Stimulated activated memory B cell treated with anti-CD40 and anti-IgM and Interleukin-4, amounts not matched to agents 10 μg/mL and 1 μg/mL and 100 μg/mL, for 72 hours (primary cell): Measurements from ENCODE around the gene EXT2.

Experiments
- ATAC-seq: fragments of 150-1000 bp; cut with Tn5 transposase; 2 replicates; pipeline ENCODE4 v1.10.0; 2021
- H3K27ac Mint-ChIP-seq: one replicate; pipeline ENCODE4 v1.8.0; 2022; ENCODE audit warnings: mild to moderate bottlenecking, mixed read lengths
- H3K27me3 Mint-ChIP-seq: one replicate; pipeline ENCODE4 v1.8.0; 2022; ENCODE audit warnings: mixed read lengths
- H3K36me3 Mint-ChIP-seq: one replicate; pipeline ENCODE4 v1.8.0; 2022; ENCODE audit warnings: mixed read lengths
- H3K4me1 Mint-ChIP-seq: one replicate; pipeline ENCODE4 v1.8.0; 2022; ENCODE audit warnings: mixed read lengths
- H3K4me3 Mint-ChIP-seq: one replicate; pipeline ENCODE4 v1.8.0; 2022; ENCODE audit warnings: mild to moderate bottlenecking, moderate library complexity, mixed read lengths
- H3K9me3 Mint-ChIP-seq: one replicate; pipeline ENCODE4 v1.8.0; 2022; ENCODE audit warnings: mixed read lengths

EXT2 gene

DNA sequence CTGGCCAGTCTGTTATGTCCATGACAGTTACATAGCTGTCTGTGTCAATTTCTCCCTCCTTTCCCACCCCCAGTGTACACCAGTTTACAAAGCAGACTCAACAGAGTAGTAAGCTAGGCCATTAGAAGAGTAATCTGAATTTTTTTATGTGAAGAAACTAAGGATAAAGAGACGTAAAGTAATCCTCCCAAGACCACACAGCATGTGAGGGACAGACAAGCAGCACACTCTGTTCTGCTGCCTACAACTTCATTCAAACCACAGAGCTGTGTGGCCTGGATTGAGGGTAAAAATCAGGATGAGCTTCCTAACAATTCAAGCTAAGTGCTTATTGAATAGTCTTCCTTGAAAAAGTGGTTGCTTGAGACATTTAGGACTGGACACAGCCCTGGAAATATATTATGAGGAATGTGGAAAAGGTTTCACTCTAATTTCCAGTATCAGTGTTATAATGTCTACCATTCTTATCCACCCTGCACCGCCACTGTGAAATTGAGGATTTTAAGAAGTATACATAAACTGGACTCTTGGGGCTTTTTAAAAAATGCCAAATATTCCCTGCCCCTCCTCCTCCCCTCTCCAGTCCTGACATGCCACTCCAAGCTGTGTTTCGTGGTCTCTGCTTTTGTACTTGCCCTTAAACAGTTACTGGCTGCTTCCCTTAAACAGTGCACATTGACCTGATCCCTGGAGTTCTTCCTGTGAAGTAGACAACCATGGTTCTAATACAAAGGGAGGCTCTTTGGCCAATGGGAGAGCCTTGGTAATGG is 40.9 kb downstream of the EXT2 start:
- Mint-ChIP-seq H3K36me3 (peaks cover 52% of the 10 kb centered on the region), H3K27ac (no peak overlapping the region)
- ATAC-seq, result no peak

DNA sequence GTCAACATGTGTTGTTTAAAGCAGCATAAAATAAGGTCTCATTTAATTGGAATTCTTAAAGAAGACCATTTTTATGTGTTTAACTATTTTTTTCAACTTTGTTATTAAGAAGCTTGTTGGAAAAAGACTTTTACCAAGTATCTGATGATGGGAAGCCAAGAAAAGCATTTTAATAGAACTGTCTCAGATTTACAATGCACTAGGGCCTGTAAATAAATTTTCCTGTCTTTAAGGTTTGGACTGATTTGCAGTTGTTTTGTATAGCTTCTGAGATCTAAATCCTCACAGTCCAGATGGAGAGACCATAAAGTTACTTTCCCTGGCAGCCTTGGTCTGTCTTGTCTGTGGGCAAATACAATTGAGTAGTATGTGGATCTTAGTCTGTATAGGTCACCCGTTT is 41.6 kb downstream of the EXT2 start:
- Mint-ChIP-seq H3K4me3 (no peak overlapping the region), H3K36me3 (peaks cover 52% of the 10 kb centered on the region), H3K4me1 (no peaks in the 10 kb centered on the region), H3K27me3 (no peaks in the 10 kb centered on the region), H3K27ac (no peak overlapping the region), H3K9me3 (no peaks in the 10 kb centered on the region)
- no peak for ATAC-seq

More for the DNA sequence above, 40.9 kb downstream of the EXT2 start:
- H3K4me3 Mint-ChIP-seq, result no peak overlapping the region
- no peaks in the 10 kb centered on the region for H3K9me3 Mint-ChIP-seq
- no peaks in the 10 kb centered on the region for H3K4me1 Mint-ChIP-seq
- H3K27me3 Mint-ChIP-seq, result no peaks in the 10 kb centered on the region

GRCh38 chr11:44138286-44138685 is 42.8 kb downstream of the EXT2 start:
- Mint-ChIP-seq H3K4me3 (no peak overlapping the region), H3K27ac (no peak overlapping the region), H3K9me3 (no peaks in the 10 kb centered on the region), H3K4me1 (no peaks in the 10 kb centered on the region), H3K36me3 (peaks cover 45% of the 10 kb centered on the region), H3K27me3 (no peaks in the 10 kb centered on the region)
- no peak for ATAC-seq

GRCh38 chr11:44138980-44139379 is 43.5 kb downstream of the EXT2 start:
- no peak for ATAC-seq
- H3K4me1 Mint-ChIP-seq, result no peaks in the 10 kb centered on the region
- H3K4me3 Mint-ChIP-seq, result no peak overlapping the region
- peaks cover 46% of the 10 kb centered on the region for H3K36me3 Mint-ChIP-seq
- no peaks in the 10 kb centered on the region for H3K9me3 Mint-ChIP-seq
- H3K27me3 Mint-ChIP-seq, result no peaks in the 10 kb centered on the region
- no peak overlapping the region for H3K27ac Mint-ChIP-seq

DNA sequence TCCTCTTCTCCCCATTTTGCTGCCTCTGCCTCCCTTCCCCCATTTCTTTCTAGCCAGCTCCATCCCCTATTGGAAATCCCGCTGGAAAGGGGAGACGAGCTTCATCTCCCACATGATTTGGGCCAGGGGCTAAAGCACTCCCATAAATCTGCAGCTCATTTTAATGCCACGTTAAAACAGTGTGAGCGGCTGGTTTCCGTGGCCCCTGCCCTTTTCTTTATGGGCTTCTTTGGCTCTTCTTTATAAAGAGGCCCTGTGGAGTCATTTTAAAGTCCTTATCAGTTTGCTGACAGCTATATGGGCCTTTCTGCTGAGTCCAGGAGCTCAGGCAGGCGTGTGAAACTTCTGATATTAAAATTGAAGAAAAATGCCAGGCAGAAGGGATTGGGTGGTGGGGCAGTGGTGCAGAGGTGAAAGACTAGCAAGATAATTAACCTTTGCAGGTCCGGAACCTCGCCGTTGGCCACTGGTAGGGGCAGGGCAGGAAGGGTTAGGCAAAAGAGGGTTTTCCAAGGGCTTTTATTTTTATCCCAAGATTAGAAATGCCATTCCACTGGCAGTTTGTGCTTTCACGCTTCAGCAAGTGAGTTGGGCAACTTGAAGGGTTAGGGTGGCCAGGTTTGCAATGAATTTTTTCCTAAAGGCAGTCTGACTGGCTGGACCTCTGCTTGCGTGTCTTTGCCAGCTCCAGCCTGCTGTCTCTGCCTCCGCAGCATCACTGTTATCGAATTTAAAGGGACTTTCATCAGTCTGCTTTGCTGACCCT is 44.3 kb downstream of the EXT2 start:
- Mint-ChIP-seq H3K9me3 (no peaks in the 10 kb centered on the region), H3K27me3 (no peaks in the 10 kb centered on the region), H3K27ac (no peak overlapping the region), H3K4me1 (no peaks in the 10 kb centered on the region), H3K36me3 (peaks cover 46% of the 10 kb centered on the region), H3K4me3 (no peak overlapping the region)
- ATAC-seq, result no peak

DNA sequence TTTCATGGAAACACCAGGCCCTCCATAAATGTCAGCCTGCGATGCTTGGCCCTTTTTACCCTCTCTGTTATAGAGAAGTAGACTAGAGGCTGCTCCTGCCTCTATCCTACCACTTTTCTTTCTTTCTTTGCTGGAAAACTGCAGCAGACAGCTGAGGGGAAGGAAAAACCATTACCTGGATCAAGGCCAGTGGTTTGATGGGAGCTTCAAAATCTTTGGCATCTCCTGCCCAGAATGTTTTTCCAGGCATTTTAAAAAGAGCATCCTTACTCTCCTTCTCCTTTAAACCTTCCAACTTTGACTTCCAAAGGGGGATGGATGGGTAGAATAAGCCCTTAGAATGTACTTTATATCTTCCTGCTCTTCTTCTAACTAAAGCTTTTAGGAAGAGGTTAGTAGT is 44.9 kb downstream of the EXT2 start:
- Mint-ChIP-seq H3K27me3 (no peaks in the 10 kb centered on the region), H3K4me1 (no peaks in the 10 kb centered on the region), H3K9me3 (no peaks in the 10 kb centered on the region), H3K36me3 (peaks cover 53% of the 10 kb centered on the region), H3K4me3 (no peak overlapping the region), H3K27ac (no peak overlapping the region)
- no peak for ATAC-seq

GRCh38 chr11:44140805-44141204 is 45.3 kb downstream of the EXT2 start:
- H3K9me3 Mint-ChIP-seq, result no peaks in the 10 kb centered on the region
- H3K36me3 Mint-ChIP-seq, result peaks cover 57% of the 10 kb centered on the region
- H3K27ac Mint-ChIP-seq, result no peak overlapping the region
- no peaks in the 10 kb centered on the region for H3K27me3 Mint-ChIP-seq
- ATAC-seq, result no peak
- H3K4me1 Mint-ChIP-seq, result no peaks in the 10 kb centered on the region
- no peak overlapping the region for H3K4me3 Mint-ChIP-seq

DNA sequence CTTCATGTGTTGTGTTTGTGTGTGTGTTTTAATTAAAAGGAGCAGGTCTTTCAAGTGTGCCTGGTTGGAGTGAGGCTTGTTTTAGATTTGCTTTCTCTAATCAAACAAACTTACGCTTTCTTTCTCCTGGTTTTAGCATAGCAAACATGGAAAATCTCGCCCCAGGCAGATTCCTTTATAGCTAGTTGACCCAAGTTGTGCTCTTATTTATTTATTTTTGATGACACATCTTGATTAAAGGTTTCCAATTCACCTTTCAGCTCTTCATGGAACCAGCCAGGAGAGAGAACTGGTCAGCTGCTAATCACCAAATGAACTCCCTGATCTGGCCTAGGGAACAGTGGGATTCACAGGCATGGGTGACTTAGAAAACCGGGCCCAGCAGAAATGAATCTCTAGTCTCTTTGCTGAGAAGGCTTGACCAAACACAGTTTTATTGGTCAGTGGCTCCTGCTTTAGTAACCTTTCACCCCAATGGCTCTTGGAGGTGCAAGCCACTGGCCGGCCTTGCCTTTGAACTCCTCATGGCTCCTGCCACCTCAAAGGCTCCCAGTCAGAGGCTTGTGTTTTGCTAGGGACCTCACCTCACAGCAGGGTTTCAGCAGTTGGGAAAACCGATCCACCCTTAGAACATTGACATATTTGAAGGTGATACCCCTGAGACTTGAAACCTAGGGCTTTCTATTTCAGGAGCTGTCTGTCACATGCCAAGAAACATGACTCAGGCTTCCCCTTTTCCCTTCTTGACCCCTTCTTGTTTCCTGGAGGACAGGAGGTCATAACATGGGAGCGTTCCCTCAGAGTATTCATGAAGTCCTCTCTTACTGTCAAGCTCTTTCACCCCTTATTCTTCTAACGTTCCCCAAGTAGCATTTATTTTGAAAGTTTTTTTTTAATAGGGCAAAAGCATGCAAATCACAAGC is 48.8 kb downstream of the EXT2 start:
- no peak overlapping the region for H3K27ac Mint-ChIP-seq
- H3K36me3 Mint-ChIP-seq, result peaks cover 58% of the 10 kb centered on the region
- H3K27me3 Mint-ChIP-seq, result no peaks in the 10 kb centered on the region
- H3K9me3 Mint-ChIP-seq, result no peaks in the 10 kb centered on the region
- ATAC-seq, result no peak
- H3K4me1 Mint-ChIP-seq, result no peaks in the 10 kb centered on the region
- H3K4me3 Mint-ChIP-seq, result no peak overlapping the region

DNA sequence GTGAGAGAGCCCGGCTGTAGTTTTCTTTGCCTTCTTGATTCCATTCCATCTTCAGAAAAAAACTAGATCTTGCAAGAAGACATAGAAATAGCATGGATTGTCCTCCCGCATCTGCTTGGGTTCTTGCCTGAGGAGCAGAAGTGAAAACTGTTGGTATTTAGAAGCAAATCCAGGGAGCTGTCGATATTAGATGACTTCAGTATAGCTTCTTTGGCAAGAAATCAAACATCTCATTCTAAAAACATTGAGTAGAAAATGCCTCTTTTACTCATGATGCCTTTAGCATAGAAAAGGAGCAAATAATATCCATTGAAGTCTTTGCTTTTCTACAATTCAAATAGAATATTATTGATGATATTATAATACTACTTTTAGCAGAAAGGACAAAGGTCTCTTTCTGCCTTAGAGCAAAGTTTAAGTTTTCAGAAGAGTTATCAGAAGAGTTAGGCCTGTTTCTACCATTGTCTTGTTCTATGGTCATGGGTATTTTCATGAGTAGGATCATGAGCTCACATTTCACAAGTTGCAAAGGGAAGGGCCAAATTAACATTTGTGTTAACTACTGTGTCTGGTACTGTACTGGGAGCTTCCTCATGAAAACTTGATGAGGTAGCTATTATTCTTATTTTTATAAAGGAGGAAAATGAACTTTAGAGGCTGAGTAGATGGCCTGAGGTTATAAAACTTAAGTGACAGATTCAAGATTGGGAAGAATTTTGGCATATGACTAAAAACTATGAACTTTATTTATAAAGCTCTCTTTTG is 49.7 kb downstream of the EXT2 start:
- Mint-ChIP-seq H3K4me3 (no peak overlapping the region), H3K27me3 (no peaks in the 10 kb centered on the region), H3K9me3 (no peaks in the 10 kb centered on the region), H3K27ac (no peak overlapping the region), H3K4me1 (no peaks in the 10 kb centered on the region), H3K36me3 (peaks cover 61% of the 10 kb centered on the region)
- no peak for ATAC-seq

- no peaks in the 10 kb centered on the region for H3K27me3 Mint-ChIP-seq
- no peak for ATAC-seq
- H3K9me3 Mint-ChIP-seq, result peaks cover 4% of the 10 kb centered on the region
- no peak overlapping the region for H3K27ac Mint-ChIP-seq
- no peaks in the 10 kb centered on the region for H3K4me1 Mint-ChIP-seq
- no peak overlapping the region for H3K4me3 Mint-ChIP-seq
- H3K36me3 Mint-ChIP-seq, result peaks cover 79% of the 10 kb centered on the region
Observed at GRCh38 chr11:44146931-44147330, 51.5 kb downstream of the EXT2 start.

GRCh38 chr11:44147751-44148150 is 52.3 kb downstream of the EXT2 start:
- Mint-ChIP-seq H3K27me3 (no peaks in the 10 kb centered on the region), H3K4me1 (no peaks in the 10 kb centered on the region), H3K27ac (no peak overlapping the region), H3K4me3 (no peak overlapping the region), H3K36me3 (peaks cover 87% of the 10 kb centered on the region), H3K9me3 (peaks cover 5% of the 10 kb centered on the region)
- ATAC-seq, result no peak

GRCh38 chr11:44149651-44150050 is 54.2 kb downstream of the EXT2 start:
- Mint-ChIP-seq H3K4me1 (peaks cover 4% of the 10 kb centered on the region), H3K4me3 (no peak overlapping the region), H3K27ac (no peak overlapping the region), H3K9me3 (peaks cover 7% of the 10 kb centered on the region), H3K36me3 (peaks cover 91% of the 10 kb centered on the region), H3K27me3 (no peaks in the 10 kb centered on the region)
- ATAC-seq, result no peak

DNA sequence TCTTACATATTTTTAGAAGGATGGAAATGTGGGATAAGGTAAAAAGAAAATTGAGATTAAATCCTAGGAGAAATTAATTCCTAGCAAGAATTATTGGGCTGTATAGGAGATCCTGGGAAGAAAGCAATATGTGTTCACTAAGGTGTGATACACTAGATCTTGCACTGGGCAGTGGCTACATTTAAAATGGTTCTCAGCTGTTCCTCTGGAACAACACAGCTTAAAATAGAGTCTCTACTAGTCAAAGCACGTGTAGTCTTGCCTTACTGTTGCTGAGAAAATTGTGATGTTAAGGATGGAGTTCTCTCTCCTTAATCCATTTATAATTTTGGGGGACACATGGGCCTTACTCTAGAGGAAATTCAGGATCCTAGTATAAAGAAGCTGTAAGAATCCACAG is 54.9 kb downstream of the EXT2 start:
- no peak overlapping the region for H3K4me3 Mint-ChIP-seq
- H3K27me3 Mint-ChIP-seq, result no peaks in the 10 kb centered on the region
- H3K4me1 Mint-ChIP-seq, result peaks cover 4% of the 10 kb centered on the region
- H3K27ac Mint-ChIP-seq, result no peak overlapping the region
- peaks cover 91% of the 10 kb centered on the region for H3K36me3 Mint-ChIP-seq
- no peak for ATAC-seq
- H3K9me3 Mint-ChIP-seq, result peaks cover 7% of the 10 kb centered on the region

GRCh38 chr11:44157019-44157418 is 61.5 kb downstream of the EXT2 start:
- no peak for ATAC-seq
- Mint-ChIP-seq H3K4me1 (peaks cover 51% of the 10 kb centered on the region), H3K27me3 (no peaks in the 10 kb centered on the region), H3K27ac (no peak overlapping the region), H3K4me3 (no peak overlapping the region), H3K36me3 (peaks cover 86% of the 10 kb centered on the region), H3K9me3 (peaks cover 5% of the 10 kb centered on the region)

- Mint-ChIP-seq H3K27ac (no peak overlapping the region), H3K36me3 (peaks cover 73% of the 10 kb centered on the region), H3K4me3 (no peak overlapping the region), H3K9me3 (peaks cover 3% of the 10 kb centered on the region), H3K4me1 (peaks cover 61% of the 10 kb centered on the region), H3K27me3 (no peaks in the 10 kb centered on the region)
- no peak for ATAC-seq
Observed at GRCh38 chr11:44158384-44158783, 62.9 kb downstream of the EXT2 start.
